Glomerular visceral epithelial cell (primary cell): ENCODE measurements around the gene AKT1.

ENCODE experiments used
- DNase-seq: peaks from one replicate; pipeline ENCODE4 v3.0.0-alpha.2; 2016; ENCODE audit errors: extremely low spot score

AKT1 gene

GRCh38 chr14:104772707-104773504 lies 22.6 kb downstream of the AKT1 start:
- DNase-seq, result no peak

- DNase-seq, result no peak
Observed at GRCh38 chr14:104771918-104772706, 23.4 kb downstream of the AKT1 start.

GRCh38 chr14:104771374-104771773 lies 24.2 kb downstream of the AKT1 start:
- no peak for DNase-seq

GRCh38 chr14:104770851-104771272 lies 24.7 kb downstream of the AKT1 start:
- peak; percentile 15 for DNase-seq

GRCh38 chr14:104770072-104770579 lies 25.4 kb downstream of the AKT1 start:
- no peak for DNase-seq

- DNase-seq, result no peak
Observed at GRCh38 chr14:104769324-104770071, 26.1 kb downstream of the AKT1 start.

- peak; percentile 87 for DNase-seq
Observed at GRCh38 chr14:104768437-104769323, 26.9 kb downstream of the AKT1 start.

- DNase-seq, result no peak
Observed at GRCh38 chr14:104767634-104767918, 28.0 kb downstream of the AKT1 start.

GRCh38 chr14:104766863-104767633 lies 28.5 kb downstream of the AKT1 start:
- no peak for DNase-seq

- DNase-seq, result no peak
Observed at GRCh38 chr14:104766256-104766862, 29.2 kb downstream of the AKT1 start.

- DNase-seq, result no peak
Observed at GRCh38 chr14:104765517-104765916, 30.0 kb downstream of the AKT1 start.

GRCh38 chr14:104758981-104759969 lies 36.3 kb downstream of the AKT1 start:
- DNase-seq, result no peak

GRCh38 chr14:104757681-104758392 lies 37.7 kb downstream of the AKT1 start:
- DNase-seq, result no peak

- no peak for DNase-seq
Observed at GRCh38 chr14:104757238-104757585, 38.3 kb downstream of the AKT1 start.

GRCh38 chr14:104756477-104757237 lies 38.9 kb downstream of the AKT1 start:
- DNase-seq, result no peak

- DNase-seq, result no peak
Observed at GRCh38 chr14:104755621-104756020, 39.9 kb downstream of the AKT1 start.

- no peak for DNase-seq
Observed at GRCh38 chr14:104754213-104754851, 41.2 kb downstream of the AKT1 start.
